Right ventricle myocardium superior (tissue), 1 donor: Measurements from ENCODE around the gene LRIG1. TPM values are rescaled to one million over a fixed set of nuclear protein-coding genes. Genes with fewer than 3 reads are reported as not detected.
A peak's percentile ranks its signal among the peaks of the same experiment; 100 is the strongest.

Experiments used
- ATAC-seq: fragments of 200-7000 bp; cut with Tn5 transposase; one replicate; pipeline ENCODE4 v1.9.1; 2020; ENCODE audit warnings: mild to moderate bottlenecking; ENCODE audit not compliant: poor library complexity
- DNase-seq: peaks from one replicate; pipeline ENCODE4 v3.0.0-alpha.2; 2020
- intact Hi-C: fragments of 100-400 bp; cut with DNase I; formaldehyde crosslinking; loops from one replicate; pipeline ENCODE4 v1.11.2; 2022
- total RNA-seq: library from RNA; stranded (reverse); fragmentation: NEBNext Ultra II Directional; extraction: Animal tissue kit (Norgen Biotek cat#: 25700); gene quantifications from one replicate; pipeline ENCODE4 v1.2.1, GENCODE V29; 2021
- donor health status: DM: no; HTN: yes; CAD: no; lungs with severe emphysema.

Gene LRIG1
- total RNA-seq, 1 donor from 2014 or later, result 93.9 TPM

DNA sequence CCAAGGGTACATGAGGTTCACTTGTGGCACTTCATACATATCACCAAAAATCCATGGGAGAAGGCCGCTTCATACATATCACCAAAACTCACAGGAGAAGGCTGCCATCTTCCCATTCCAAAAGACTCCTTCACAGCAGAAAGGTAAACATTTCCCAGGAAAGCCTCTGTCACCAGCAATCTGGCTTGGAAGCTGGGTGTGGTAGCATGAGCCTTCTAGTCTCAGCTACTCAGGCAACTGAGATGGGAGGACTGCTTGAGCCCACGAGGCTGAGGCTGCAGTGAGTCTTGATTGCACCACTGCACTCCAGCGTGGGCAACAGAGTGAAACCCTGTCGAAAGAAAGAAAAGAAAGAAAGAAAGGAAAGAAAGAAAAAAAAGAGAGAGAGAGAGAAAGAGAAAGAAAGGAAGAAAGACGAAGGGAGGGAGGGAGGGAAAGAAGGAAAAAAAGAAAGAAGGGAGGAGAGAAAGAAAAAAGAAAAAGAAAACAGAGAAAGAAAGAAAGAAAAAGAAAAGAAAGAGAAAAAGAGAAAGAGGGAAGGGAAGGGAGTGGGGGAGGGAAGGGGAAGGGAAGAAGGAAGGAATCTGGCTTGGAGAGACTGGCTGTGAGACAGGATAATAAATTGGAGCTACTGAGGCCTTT lies 7.2 kb downstream of the LRIG1 start:
- no peak for DNase-seq
- intact Hi-C loops, result no loop called here
- no peak for ATAC-seq

GRCh38 chr3:66492672-66493071 lies 8.2 kb downstream of the LRIG1 start:
- ATAC-seq, result no peak
- intact Hi-C loops, result no loop called here

DNA sequence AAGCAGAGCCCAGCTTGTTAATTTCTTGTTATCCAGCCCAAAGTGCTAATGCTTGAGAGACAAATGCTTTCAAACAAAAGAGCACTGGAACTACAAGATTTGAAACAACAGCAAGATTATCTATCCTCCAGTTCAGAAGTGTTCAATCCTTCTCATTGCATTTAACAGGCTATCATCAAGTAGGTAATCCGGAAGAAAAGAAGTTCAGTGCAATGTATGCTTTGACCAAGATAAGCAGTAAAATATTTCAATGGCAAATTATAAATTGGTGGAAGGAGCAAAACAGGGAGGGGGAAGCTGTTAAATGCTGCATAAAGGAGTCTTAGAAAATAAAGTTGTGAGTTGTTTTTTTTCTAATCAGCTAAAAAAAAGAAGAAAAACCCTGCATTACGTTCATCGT lies 8.8 kb downstream of the LRIG1 start:
- intact Hi-C loops, result no loop called here
- ATAC-seq, result no peak
- no peak for DNase-seq

More at GRCh38 chr3:66492672-66493071, 8.2 kb downstream of the LRIG1 start:
- no peak for DNase-seq

GRCh38 chr3:66490984-66491383 lies 9.8 kb downstream of the LRIG1 start:
- intact Hi-C loops, result no loop called here
- DNase-seq (no peak), ATAC-seq (no peak)

DNA sequence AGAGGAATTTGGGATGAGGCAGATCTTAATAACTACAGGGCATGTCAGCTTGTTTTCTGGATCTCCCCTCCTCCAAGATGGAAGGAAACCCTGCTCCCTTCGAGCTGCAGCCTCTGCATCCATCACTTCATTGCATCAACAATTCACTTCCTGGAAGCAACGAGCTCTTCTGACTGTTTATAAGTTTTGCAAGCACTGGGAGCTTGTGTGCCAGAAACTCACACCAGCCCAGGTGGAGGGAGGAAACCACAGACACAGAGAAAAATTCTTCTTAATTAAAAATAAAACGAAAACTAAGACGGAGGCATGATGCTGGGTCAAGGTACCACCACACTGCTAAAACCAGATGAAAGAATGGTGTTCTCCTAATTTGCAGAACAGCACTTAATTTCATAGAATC lies 10.6 kb downstream of the LRIG1 start:
- intact Hi-C loops, result no loop called here
- ATAC-seq, result peak; percentile 30
- no peak for DNase-seq

- no peak for ATAC-seq
- intact Hi-C loops, result no loop called here
Observed at GRCh38 chr3:66489581-66489980, 11.2 kb downstream of the LRIG1 start.

GRCh38 chr3:66489115-66489514 lies 11.7 kb downstream of the LRIG1 start:
- ATAC-seq, result no peak
- DNase-seq, result no peak
- intact Hi-C loops, result no loop called here

More at GRCh38 chr3:66489581-66489980, 11.2 kb downstream of the LRIG1 start:
- DNase-seq, result no peak

- no peak for ATAC-seq
- no peak for DNase-seq
- intact Hi-C loops, result no loop called here
Observed at GRCh38 chr3:66488492-66488891, 12.3 kb downstream of the LRIG1 start.

DNA sequence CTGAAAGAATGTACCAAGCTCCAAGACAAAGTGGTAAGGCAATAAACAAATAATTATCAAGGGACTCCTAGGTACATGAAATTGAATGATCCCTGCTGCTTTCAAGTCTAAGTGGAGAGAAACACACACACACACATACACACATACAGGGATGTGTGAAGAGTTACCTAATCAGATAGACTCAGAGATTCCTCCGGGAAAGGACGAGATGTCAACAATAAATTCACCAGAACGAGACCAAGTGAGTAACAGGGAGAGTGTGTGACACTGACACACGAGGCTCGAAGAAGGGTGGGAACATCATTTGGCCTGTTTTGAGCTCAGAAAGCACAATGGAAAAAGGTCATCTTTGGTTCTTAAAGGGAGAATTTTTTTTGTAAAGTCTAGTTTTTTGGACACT lies 13.4 kb downstream of the LRIG1 start:
- intact Hi-C loops, result no loop called here
- ATAC-seq (no peak), DNase-seq (no peak)

DNA sequence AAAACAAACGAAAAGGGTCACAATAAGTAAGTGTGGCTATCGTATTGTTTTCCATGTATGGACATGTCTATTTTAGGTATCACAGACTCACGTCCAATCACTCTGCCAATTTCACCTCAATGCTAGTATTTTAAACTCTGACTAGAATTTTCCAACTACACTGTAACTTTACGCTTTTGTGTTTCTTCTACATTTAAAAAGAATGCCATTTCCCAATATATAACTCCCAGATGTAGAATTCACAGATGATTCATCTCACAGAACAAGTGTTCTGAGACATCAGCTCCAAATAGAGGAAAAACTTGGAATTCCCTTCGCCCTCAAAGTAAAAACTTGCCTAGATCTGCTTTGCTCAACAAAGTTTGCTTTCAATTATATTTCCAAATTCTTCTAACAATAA lies 14.2 kb downstream of the LRIG1 start:
- ATAC-seq, result no peak
- intact Hi-C loops, result no loop called here

GRCh38 chr3:66486202-66486601 lies 14.6 kb downstream of the LRIG1 start:
- intact Hi-C loops, result no loop called here

More for the DNA sequence above, 14.2 kb downstream of the LRIG1 start:
- no peak for DNase-seq

GRCh38 chr3:66485291-66485968 lies 15.4 kb downstream of the LRIG1 start:
- DNase-seq (no peak), ATAC-seq (peak; percentile 53)
- intact Hi-C loops, result no loop called here

More at GRCh38 chr3:66486202-66486601, 14.6 kb downstream of the LRIG1 start:
- ATAC-seq (no peak), DNase-seq (no peak)

DNA sequence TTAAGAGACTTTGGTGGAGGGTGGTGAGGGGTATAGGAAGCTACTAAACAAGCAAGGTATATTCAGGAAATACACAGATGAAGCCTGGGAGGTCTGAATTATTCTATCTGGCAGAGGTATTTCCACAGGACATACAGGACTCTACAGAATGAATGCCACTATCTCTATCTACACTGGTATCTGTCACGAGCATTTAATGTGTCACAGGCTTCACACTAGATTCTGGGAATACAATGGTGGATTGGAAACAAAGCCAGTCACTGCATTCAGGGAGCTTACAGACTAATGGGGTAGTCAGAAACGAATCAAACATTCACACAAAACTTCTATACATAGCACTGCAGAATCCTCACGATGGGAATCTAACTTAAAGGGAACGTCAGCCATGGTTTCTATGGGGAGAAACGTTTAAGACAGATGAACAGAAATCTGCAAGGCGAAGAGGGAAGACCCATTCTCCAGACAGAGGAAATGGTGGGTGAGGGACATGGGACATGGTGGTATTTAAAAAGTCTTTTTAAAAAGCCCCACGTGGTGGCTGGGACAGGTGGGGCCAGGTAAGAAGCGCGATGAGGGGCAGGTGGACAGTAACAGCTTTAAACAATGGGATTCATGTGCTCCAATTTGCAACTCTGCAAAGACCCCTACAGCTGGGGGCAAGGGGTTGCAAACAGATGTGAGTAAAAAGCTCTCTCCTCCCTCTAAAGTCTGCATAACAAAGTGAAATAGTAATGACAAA lies 16.5 kb downstream of the LRIG1 start:
- ATAC-seq (no peak), DNase-seq (no peak)
- intact Hi-C loops, result loop anchor here (5.0 kb wide), 1 partner anchor 37 kb away; no protein-coding TSS in a partner anchor

DNA sequence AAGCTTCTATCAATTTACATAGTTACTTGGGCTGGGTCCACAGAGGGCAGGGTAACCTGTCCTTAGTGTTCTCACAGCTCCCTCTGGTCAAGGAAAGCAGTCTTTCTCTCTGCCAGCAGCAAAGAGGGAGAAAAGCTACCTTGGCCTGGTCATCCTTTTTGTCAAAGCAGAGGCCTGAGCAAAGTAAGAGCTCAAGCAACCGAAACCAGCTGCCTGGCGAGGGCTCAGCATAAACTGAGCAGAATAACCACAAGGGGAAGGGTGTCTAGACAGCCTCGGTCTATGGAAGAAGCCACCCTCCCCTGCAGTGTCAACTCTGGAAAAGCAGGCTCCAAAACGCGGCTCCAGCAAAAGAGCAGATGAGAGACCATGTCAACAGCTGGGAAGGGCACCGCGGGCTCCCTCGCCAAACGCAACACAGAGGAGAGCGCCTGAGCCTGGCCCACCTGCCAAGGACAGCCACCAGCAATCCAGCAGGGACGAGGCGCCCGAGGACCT lies 17.4 kb downstream of the LRIG1 start:
- peak; percentile 72 for ATAC-seq
- peak; percentile 70 for DNase-seq
- intact Hi-C loops, result loop anchor here (5.0 kb wide), 1 partner anchor 36 kb away; no protein-coding TSS in a partner anchor

GRCh38 chr3:66483006-66483405 lies 17.8 kb downstream of the LRIG1 start:
- ATAC-seq (peak; percentile 89), DNase-seq (peak; percentile 90)
- intact Hi-C loops, result loop anchor here (5.0 kb wide), 1 partner anchor 36 kb away; no protein-coding TSS in a partner anchor

DNA sequence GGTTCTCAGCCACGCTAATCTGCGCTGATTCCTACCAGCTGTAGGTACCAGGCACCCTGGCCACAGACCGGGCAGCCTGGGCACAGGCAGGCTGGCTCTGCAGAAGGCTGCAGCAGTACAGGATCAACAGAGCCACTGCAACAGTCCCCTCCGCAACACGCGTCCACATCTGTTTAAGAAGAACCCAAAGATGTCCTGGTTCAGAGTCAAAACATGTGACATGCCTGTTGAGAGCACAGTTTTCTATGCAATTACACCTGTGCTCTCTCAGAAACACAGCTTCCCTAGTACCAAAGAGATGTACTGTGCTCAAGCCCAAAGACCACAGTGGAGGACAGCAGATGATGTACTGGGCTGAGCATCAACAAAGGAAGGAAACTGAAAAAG lies 18.8 kb downstream of the LRIG1 start:
- intact Hi-C loops, result loop anchor here (5.0 kb wide), 1 partner anchor 35 kb away; no protein-coding TSS in a partner anchor
- DNase-seq (no peak), ATAC-seq (no peak)

GRCh38 chr3:66481071-66482017 lies 19.5 kb downstream of the LRIG1 start:
- DNase-seq (no peak), ATAC-seq (no peak)
- intact Hi-C loops, result loop anchor here (5.0 kb wide), 1 partner anchor 34 kb away; no protein-coding TSS in a partner anchor

- intact Hi-C loops, result loop anchor here (5.0 kb wide), 1 partner anchor 33 kb away; no protein-coding TSS in a partner anchor
- no peak for DNase-seq
- ATAC-seq, result no peak
Observed at GRCh38 chr3:66480666-66481065, 20.2 kb downstream of the LRIG1 start.
